Heart left ventricle (tissue), 13 donors: ENCODE measurements around the gene CACNA1G.

ENCODE experiments used
- POLR2A ChIP-seq, 2 donors: fragments of 450-650 bp; IDR thresholded peaks; one replicate each; pipeline ENCODE4 v1.6.1; 2017; ENCODE audit warnings: antibody characterized with exemption in 2 of 2, mild to moderate bottlenecking in 2 of 2, moderate library complexity in 2 of 2
- TF ChIP-seq, protein P1 (sequence below), 12 donors: fragments of 200-600 bp; sonication (generic) in 4 of 12; IDR thresholded peaks; one replicate each; pipeline versions ENCODE4 v1.5.0 to v1.8.0; 2018 to 2022; ENCODE audit warnings: antibody characterized with exemption in 12 of 12, mild to moderate bottlenecking in 5 of 12
- donor health status: ischemic (EF 13 %, LVEDD 7.1; RV severe dilation, severe dysfunction).
- donor health status: DM: no; HTN: yes; CAD: no.
- donor health status: DM: no; HTN: no; CAD: no.
- donor health status: ischemic (EF 25% LVEDD 6.9; RV normal size, moderate dysfunction).
- donor health status: ischemic (EF 25% LVEDD 5.7; RV mildly dilated, moderate dysfunction).
- donor health status: ischemic (EF 35%, LVEDD 5.7; RV mildly dilated, moderate dysfunction).
- donor health status: nonischemic (EF 11% LVEDD 7.7; RV severe dilation, severe dysfunction).
- donor health status: DM: yes; HTN: yes; CAD: no.
- donor health status: PGD.
- donor health status: ischemic (EF 29% LVEDD 5.4; RV normal size, mild dysfunction).
- donor health status: nonischemic (EF 23%, LVEDD 6.1; RV moderate dilation, normal function).

DNA sequence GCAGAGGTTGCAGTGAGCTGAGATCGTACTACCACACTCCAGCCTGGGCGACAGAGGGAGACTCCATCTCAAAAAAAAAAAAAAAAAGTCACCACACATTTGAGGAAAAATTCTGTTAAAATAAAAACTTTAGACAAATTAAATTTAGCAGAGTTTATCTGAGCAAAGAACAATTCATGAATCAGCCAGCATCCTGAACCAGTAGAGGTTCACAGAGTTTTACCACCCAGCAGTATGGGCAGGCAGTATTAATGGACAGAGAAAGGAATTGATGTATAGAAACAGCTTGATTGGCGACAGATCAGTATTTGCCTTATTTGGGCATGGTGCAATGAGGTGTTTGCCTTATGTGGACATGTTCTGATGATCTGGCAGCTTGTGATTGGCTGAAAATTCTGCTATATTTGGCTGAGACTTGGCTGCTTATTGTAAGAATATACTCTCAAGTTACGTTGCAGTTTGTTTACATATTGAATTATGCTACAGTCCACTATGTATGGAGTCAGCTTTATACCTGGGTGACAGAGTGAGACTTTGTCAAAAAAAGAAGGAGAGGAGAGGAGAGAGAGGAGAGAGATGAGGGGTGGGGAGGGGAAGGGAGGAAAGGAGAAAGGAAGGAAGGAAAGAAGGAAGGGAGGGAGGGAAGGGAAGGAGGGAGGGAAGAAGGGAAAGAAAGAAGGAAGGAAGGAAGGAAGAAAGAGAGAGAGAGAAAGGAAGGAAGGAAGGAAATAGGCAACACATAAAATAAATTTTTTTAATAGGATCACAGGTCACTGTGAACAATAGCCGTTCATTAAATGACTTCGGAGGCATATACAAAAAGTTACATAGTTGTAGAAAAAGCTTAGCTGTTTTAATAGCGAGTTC lies 88.8 kb downstream of the CACNA1G start:
- TF ChIP-seq, protein P1, sequence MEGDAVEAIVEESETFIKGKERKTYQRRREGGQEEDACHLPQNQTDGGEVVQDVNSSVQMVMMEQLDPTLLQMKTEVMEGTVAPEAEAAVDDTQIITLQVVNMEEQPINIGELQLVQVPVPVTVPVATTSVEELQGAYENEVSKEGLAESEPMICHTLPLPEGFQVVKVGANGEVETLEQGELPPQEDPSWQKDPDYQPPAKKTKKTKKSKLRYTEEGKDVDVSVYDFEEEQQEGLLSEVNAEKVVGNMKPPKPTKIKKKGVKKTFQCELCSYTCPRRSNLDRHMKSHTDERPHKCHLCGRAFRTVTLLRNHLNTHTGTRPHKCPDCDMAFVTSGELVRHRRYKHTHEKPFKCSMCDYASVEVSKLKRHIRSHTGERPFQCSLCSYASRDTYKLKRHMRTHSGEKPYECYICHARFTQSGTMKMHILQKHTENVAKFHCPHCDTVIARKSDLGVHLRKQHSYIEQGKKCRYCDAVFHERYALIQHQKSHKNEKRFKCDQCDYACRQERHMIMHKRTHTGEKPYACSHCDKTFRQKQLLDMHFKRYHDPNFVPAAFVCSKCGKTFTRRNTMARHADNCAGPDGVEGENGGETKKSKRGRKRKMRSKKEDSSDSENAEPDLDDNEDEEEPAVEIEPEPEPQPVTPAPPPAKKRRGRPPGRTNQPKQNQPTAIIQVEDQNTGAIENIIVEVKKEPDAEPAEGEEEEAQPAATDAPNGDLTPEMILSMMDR (IDR thresholded peaks at IDR 0.05) = no peak
- no peak for TF ChIP-seq POLR2A (IDR thresholded peaks at IDR 0.05)
